ENCODE data around the gene SLC24A3. TPM values are rescaled to one million over a fixed set of nuclear protein-coding genes. Genes with fewer than 3 reads are reported as not detected.

Gene SLC24A3
- total RNA-seq, 1 donor from 2014 or later = 0.79 TPM

GRCh38 chr20:19741924-19742323 is 529.5 kb downstream of the SLC24A3 start:
- H3K4me2 ChIP-seq (ENCODE audit: low read length) = no peak overlapping the region
- Mint-ChIP-seq H3K27me3 (ENCODE audit: low read depth, unreplicated experiment) (peaks cover 2% of the 10 kb centered on the region), H3K36me3 (ENCODE audit: low read depth, unreplicated experiment) (no peaks in the 10 kb centered on the region), H3K4me3 (ENCODE audit: unreplicated experiment) (no peak overlapping the region), H3K27ac (ENCODE audit: unreplicated experiment) (no peak overlapping the region), H3K9me3 (ENCODE audit: unreplicated experiment) (peaks cover 2% of the 10 kb centered on the region), H3K4me1 (ENCODE audit: low read depth, unreplicated experiment) (peaks cover 12% of the 10 kb centered on the region)
- no peaks in the 10 kb centered on the region for H3K9me3 ChIP-seq (ENCODE audit: insufficient read depth, low read depth, low read length)
- H3K27me3 ChIP-seq (ENCODE audit: insufficient read depth, low read length) = peaks cover 3% of the 10 kb centered on the region
- DNase-seq (ENCODE audit: low read depth) (no peak), FAIRE-seq (no peak)
- no peak overlapping the region for H3K27ac ChIP-seq (ENCODE audit: low read depth, low read length)
- H3K79me2 ChIP-seq (ENCODE audit: insufficient read depth, low read length) = no peaks in the 10 kb centered on the region
- TF ChIP-seq, protein P1, sequence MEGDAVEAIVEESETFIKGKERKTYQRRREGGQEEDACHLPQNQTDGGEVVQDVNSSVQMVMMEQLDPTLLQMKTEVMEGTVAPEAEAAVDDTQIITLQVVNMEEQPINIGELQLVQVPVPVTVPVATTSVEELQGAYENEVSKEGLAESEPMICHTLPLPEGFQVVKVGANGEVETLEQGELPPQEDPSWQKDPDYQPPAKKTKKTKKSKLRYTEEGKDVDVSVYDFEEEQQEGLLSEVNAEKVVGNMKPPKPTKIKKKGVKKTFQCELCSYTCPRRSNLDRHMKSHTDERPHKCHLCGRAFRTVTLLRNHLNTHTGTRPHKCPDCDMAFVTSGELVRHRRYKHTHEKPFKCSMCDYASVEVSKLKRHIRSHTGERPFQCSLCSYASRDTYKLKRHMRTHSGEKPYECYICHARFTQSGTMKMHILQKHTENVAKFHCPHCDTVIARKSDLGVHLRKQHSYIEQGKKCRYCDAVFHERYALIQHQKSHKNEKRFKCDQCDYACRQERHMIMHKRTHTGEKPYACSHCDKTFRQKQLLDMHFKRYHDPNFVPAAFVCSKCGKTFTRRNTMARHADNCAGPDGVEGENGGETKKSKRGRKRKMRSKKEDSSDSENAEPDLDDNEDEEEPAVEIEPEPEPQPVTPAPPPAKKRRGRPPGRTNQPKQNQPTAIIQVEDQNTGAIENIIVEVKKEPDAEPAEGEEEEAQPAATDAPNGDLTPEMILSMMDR (IDR thresholded peaks at IDR 0.05; ENCODE audit: insufficient read depth, low read depth, low read length) = no peak
- TF ChIP-seq EZH2 (IDR thresholded peaks at IDR 0.05; ENCODE audit: insufficient read depth, low read length) = no peak
- no peaks in the 10 kb centered on the region for H3K36me3 ChIP-seq (ENCODE audit: insufficient read depth, low read length)
- H3K4me3 ChIP-seq (ENCODE audit: insufficient read depth, low read depth, low read length) = no peak overlapping the region
- peaks cover 3% of the 10 kb centered on the region for H3K4me1 ChIP-seq (ENCODE audit: insufficient read depth, low read length)
- no peak overlapping the region for H2AFZ ChIP-seq (ENCODE audit: low read depth, low read length)
- no peaks in the 10 kb centered on the region for H4K20me1 ChIP-seq (ENCODE audit: insufficient read depth, low read length)
- H3K9ac ChIP-seq (ENCODE audit: low read length) = no peak overlapping the region

DNA sequence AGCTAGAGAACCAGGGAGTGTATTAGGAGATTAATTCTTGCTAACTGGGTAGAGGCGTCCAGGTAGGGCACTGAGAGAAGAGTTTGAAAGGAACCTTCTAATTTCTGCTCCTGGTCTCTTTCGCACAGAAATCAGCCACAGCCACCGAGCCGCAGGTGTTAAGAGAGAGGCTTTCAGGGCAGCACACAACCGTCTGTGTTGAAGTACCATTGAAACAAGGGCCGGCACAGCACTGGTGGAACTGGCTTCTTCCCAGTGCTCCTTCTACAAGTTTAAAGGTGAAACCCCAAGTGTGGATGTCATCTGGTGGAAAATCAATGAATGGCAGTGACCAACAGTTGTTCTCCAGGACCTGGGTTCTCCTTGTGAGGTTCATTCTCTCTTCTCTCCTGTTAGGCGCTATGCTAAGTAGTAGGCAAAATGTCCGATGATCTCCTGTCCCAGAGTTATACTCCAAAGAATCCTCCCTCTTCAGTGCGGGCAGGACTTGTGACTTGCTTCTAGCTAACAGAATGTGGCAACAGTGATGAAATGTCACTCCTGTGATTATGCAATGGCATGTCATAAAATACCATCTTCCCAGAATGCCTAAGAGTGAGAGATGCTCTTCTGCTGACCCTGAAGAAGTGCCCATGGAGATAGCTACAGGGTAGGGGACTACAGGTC is 530.7 kb downstream of the SLC24A3 start:
- H3K4me1 ChIP-seq (ENCODE audit: insufficient read depth, low read length) = no peaks in the 10 kb centered on the region
- H3K4me3 ChIP-seq (ENCODE audit: insufficient read depth, low read depth, low read length) = no peak overlapping the region
- H4K20me1 ChIP-seq (ENCODE audit: insufficient read depth, low read length) = no peaks in the 10 kb centered on the region
- no peaks in the 10 kb centered on the region for H3K36me3 ChIP-seq (ENCODE audit: insufficient read depth, low read length)
- Mint-ChIP-seq H3K4me3 (ENCODE audit: unreplicated experiment) (no peak overlapping the region), H3K27ac (ENCODE audit: unreplicated experiment) (no peak overlapping the region), H3K4me1 (ENCODE audit: low read depth, unreplicated experiment) (peaks cover 5% of the 10 kb centered on the region), H3K9me3 (ENCODE audit: unreplicated experiment) (peaks cover 4% of the 10 kb centered on the region), H3K27me3 (ENCODE audit: low read depth, unreplicated experiment) (peaks cover 2% of the 10 kb centered on the region), H3K36me3 (ENCODE audit: low read depth, unreplicated experiment) (no peaks in the 10 kb centered on the region)
- no peak for TF ChIP-seq EZH2 (IDR thresholded peaks at IDR 0.05; ENCODE audit: insufficient read depth, low read length)
- TF ChIP-seq, protein P1 (IDR thresholded peaks at IDR 0.05; ENCODE audit: insufficient read depth, low read depth, low read length) = no peak
- no peak overlapping the region for H3K4me2 ChIP-seq (ENCODE audit: low read length)
- no peak overlapping the region for H3K27ac ChIP-seq (ENCODE audit: low read depth, low read length)
- no peak overlapping the region for H3K9ac ChIP-seq (ENCODE audit: low read length)
- H3K27me3 ChIP-seq (ENCODE audit: insufficient read depth, low read length) = peaks cover 3% of the 10 kb centered on the region
- DNase-seq (ENCODE audit: low read depth) (no peak), FAIRE-seq (no peak)
- no peaks in the 10 kb centered on the region for H3K79me2 ChIP-seq (ENCODE audit: insufficient read depth, low read length)
- no peaks in the 10 kb centered on the region for H3K9me3 ChIP-seq (ENCODE audit: insufficient read depth, low read depth, low read length)
- H2AFZ ChIP-seq (ENCODE audit: low read depth, low read length) = no peak overlapping the region

DNA sequence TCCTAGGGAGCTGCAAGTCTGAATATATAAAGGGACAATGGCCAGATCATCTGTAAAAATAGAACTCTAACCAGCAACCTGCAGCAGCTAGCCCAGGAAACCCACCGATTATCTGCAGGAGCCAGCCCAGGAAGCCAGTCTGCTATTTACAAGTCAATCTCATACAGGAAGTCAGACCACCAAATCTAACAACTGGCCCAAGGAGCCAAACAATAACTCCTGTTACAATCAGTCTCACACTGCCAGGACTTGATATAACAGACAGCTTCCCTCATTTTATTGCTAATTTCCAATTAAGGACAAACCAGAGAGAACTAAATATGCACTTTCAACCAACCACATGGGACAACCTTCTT is 531.2 kb downstream of the SLC24A3 start:
- no peak for TF ChIP-seq EZH2 (IDR thresholded peaks at IDR 0.05; ENCODE audit: insufficient read depth, low read length)
- TF ChIP-seq, protein P1 (IDR thresholded peaks at IDR 0.05; ENCODE audit: insufficient read depth, low read depth, low read length) = no peak
- Histone ChIP-seq H3K4me2 (ENCODE audit: low read length) (no peak overlapping the region), H3K9me3 (ENCODE audit: insufficient read depth, low read depth, low read length) (no peaks in the 10 kb centered on the region), H3K4me1 (ENCODE audit: insufficient read depth, low read length) (no peaks in the 10 kb centered on the region), H3K79me2 (ENCODE audit: insufficient read depth, low read length) (no peaks in the 10 kb centered on the region), H3K27ac (ENCODE audit: low read depth, low read length) (no peak overlapping the region), H2AFZ (ENCODE audit: low read depth, low read length) (no peak overlapping the region), H3K36me3 (ENCODE audit: insufficient read depth, low read length) (no peaks in the 10 kb centered on the region), H3K9ac (ENCODE audit: low read length) (no peak overlapping the region), H3K4me3 (ENCODE audit: insufficient read depth, low read depth, low read length) (no peak overlapping the region), H3K27me3 (ENCODE audit: insufficient read depth, low read length) (peaks cover 3% of the 10 kb centered on the region), H4K20me1 (ENCODE audit: insufficient read depth, low read length) (no peaks in the 10 kb centered on the region)
- Mint-ChIP-seq H3K27ac (ENCODE audit: unreplicated experiment) (no peak overlapping the region), H3K27me3 (ENCODE audit: low read depth, unreplicated experiment) (peaks cover 2% of the 10 kb centered on the region), H3K9me3 (ENCODE audit: unreplicated experiment) (peaks cover 4% of the 10 kb centered on the region), H3K4me3 (ENCODE audit: unreplicated experiment) (no peak overlapping the region), H3K4me1 (ENCODE audit: low read depth, unreplicated experiment) (peaks cover 5% of the 10 kb centered on the region), H3K36me3 (ENCODE audit: low read depth, unreplicated experiment) (no peaks in the 10 kb centered on the region)
- FAIRE-seq (no peak), DNase-seq (ENCODE audit: low read depth) (no peak)

Measured in astrocyte (in vitro differentiated cells and primary cell).